OCI-LY1 (cell line): Measurements from ENCODE around the gene UNC13C.

Experiments
- H2AFZ ChIP-seq: fragments of 200-600 bp; sonication (generic), shearing (Covaris generic); 2 replicates; pipeline ENCODE4 v1.6.0; 2014; ENCODE audit warnings: antibody characterized with exemption, mild to moderate bottlenecking, low read length
- H3F3A ChIP-seq: fragments of 200-600 bp; sonication (generic), shearing (Covaris generic); 2 replicates; pipeline ENCODE4 v1.6.0; 2014; ENCODE audit warnings: mild to moderate bottlenecking, antibody characterized with exemption, low read length, moderate library complexity; ENCODE audit not compliant: insufficient read depth
- H3K27ac ChIP-seq: fragments of 200-600 bp; sonication (generic); 2 replicates; pipeline ENCODE4 v1.5.1; 2014; ENCODE audit warnings: low read length, mixed run types, mild to moderate bottlenecking, low read depth; ENCODE audit not compliant: poor library complexity, severe bottlenecking
- H3K27me3 ChIP-seq: fragments of 200-600 bp; sonication (generic); 2 replicates; pipeline ENCODE4 v1.6.0; 2014; ENCODE audit warnings: antibody characterized with exemption, mild to moderate bottlenecking, low read length, moderate library complexity; ENCODE audit not compliant: insufficient read depth
- H3K36me3 ChIP-seq: fragments of 200-600 bp; sonication (generic); 2 replicates; pipeline ENCODE4 v1.6.1; 2014; ENCODE audit warnings: mild to moderate bottlenecking, antibody characterized with exemption, low read length, moderate library complexity, mixed read lengths; ENCODE audit not compliant: insufficient read depth
- H3K4me1 ChIP-seq: fragments of 200-600 bp; sonication (generic); 2 replicates; pipeline ENCODE4 v1.5.1; 2014; ENCODE audit warnings: mild to moderate bottlenecking, low read length, moderate library complexity; ENCODE audit not compliant: insufficient read depth, severe bottlenecking
- H3K4me2 ChIP-seq: fragments of 200-600 bp; sonication (generic), shearing (Covaris generic); 2 replicates; pipeline ENCODE4 v1.6.1; 2014; ENCODE audit warnings: low read length
- H3K4me3 ChIP-seq: fragments of 200-600 bp; sonication (generic); 2 replicates; pipeline ENCODE4 v1.5.1; 2014; ENCODE audit warnings: low read length, low read depth, mild to moderate bottlenecking, mixed read lengths; ENCODE audit not compliant: poor library complexity, severe bottlenecking
- H3K79me2 ChIP-seq: fragments of 200-600 bp; shearing (Covaris generic); 2 replicates; pipeline ENCODE4 v1.6.1; 2016; ENCODE audit warnings: mixed run types, low read length, mixed read lengths; ENCODE audit not compliant: insufficient read depth
- H3K9ac ChIP-seq: fragments of 200-600 bp; sonication (generic), shearing (Covaris generic); 2 replicates; pipeline ENCODE4 v1.6.1; 2014; ENCODE audit warnings: mild to moderate bottlenecking, low read length, mixed read lengths
- H3K9me2 ChIP-seq: fragments of 200-600 bp; sonication (generic), shearing (Covaris generic); 2 replicates; pipeline ENCODE4 v1.6.1; 2014; ENCODE audit warnings: low read depth, mild to moderate bottlenecking, low read length, mixed read lengths
- H3K9me3 ChIP-seq: fragments of 200-600 bp; shearing (Covaris generic); 2 replicates; pipeline ENCODE4 v1.6.1; 2014; ENCODE audit warnings: low read length, mixed read lengths
- H4K20me1 ChIP-seq: fragments of 200-600 bp; sonication (generic), shearing (Covaris generic); 2 replicates; pipeline ENCODE4 v1.6.0; 2016; ENCODE audit warnings: mild to moderate bottlenecking, low read length; ENCODE audit not compliant: insufficient read depth
- EZH2 ChIP-seq: fragments of 200-600 bp; sonication (generic), shearing (Covaris generic); IDR thresholded peaks from 2 replicates; pipeline ENCODE4 v1.8.0; 2017; ENCODE audit warnings: borderline replicate concordance, mixed run types, mild to moderate bottlenecking, antibody characterized with exemption, low read length, moderate library complexity, mixed read lengths
- TF ChIP-seq, protein P1 (sequence below): fragments of 200-600 bp; sonication (generic), shearing (Covaris generic); IDR thresholded peaks from 2 replicates; pipeline ENCODE4 v1.5.1; 2017; ENCODE audit warnings: mild to moderate bottlenecking, antibody characterized with exemption, low read length, moderate library complexity, mixed read lengths

The UNC13C gene

DNA sequence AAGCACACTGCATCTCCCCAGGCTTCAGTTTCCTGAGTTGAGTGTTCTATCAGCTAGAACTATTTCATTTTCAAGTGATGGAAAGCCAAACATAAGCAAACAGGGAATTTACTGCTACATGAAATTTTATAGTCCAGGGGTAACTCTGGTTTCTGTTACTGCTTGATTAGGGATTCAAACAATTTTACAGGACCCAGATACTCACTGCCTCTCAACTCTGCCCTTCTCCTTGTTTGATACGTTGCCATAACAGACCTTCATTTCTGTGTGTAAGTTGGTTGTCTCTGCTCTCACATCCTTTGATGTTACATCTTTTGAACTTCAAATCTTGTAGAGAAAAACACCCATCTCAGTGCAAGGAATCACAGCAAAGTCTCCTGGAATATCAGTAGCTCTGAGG is 572.7 kb downstream of the UNC13C start:
- no peak for TF ChIP-seq EZH2
- TF ChIP-seq, protein P1, sequence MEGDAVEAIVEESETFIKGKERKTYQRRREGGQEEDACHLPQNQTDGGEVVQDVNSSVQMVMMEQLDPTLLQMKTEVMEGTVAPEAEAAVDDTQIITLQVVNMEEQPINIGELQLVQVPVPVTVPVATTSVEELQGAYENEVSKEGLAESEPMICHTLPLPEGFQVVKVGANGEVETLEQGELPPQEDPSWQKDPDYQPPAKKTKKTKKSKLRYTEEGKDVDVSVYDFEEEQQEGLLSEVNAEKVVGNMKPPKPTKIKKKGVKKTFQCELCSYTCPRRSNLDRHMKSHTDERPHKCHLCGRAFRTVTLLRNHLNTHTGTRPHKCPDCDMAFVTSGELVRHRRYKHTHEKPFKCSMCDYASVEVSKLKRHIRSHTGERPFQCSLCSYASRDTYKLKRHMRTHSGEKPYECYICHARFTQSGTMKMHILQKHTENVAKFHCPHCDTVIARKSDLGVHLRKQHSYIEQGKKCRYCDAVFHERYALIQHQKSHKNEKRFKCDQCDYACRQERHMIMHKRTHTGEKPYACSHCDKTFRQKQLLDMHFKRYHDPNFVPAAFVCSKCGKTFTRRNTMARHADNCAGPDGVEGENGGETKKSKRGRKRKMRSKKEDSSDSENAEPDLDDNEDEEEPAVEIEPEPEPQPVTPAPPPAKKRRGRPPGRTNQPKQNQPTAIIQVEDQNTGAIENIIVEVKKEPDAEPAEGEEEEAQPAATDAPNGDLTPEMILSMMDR, result no peak
- Histone ChIP-seq H3K27me3 (no peaks in the 10 kb centered on the region), H3K9me3 (no peaks in the 10 kb centered on the region), H3K79me2 (no peaks in the 10 kb centered on the region), H3K4me3 (no peak overlapping the region), H3K4me2 (no peak overlapping the region), H3K9me2 (no peaks in the 10 kb centered on the region), H3F3A (no peaks in the 10 kb centered on the region), H3K9ac (no peak overlapping the region), H4K20me1 (no peaks in the 10 kb centered on the region), H2AFZ (no peak overlapping the region), H3K36me3 (no peaks in the 10 kb centered on the region), H3K4me1 (no peaks in the 10 kb centered on the region), H3K27ac (no peak overlapping the region)

GRCh38 chr15:54556231-54556630 is 578.0 kb downstream of the UNC13C start:
- Histone ChIP-seq H3K27ac (no peak overlapping the region), H3K36me3 (no peaks in the 10 kb centered on the region), H3K4me3 (no peak overlapping the region), H3K9ac (no peak overlapping the region), H3K9me2 (no peaks in the 10 kb centered on the region), H3K27me3 (no peaks in the 10 kb centered on the region), H3K79me2 (no peaks in the 10 kb centered on the region), H2AFZ (no peak overlapping the region), H3K4me2 (no peak overlapping the region), H3K4me1 (no peaks in the 10 kb centered on the region), H3K9me3 (no peaks in the 10 kb centered on the region), H4K20me1 (no peaks in the 10 kb centered on the region), H3F3A (no peaks in the 10 kb centered on the region)
- no peak for TF ChIP-seq EZH2
- TF ChIP-seq, protein P1, result no peak

GRCh38 chr15:54559405-54560069 is 581.3 kb downstream of the UNC13C start:
- H3K36me3 ChIP-seq, result no peaks in the 10 kb centered on the region
- no peaks in the 10 kb centered on the region for H4K20me1 ChIP-seq
- no peak for TF ChIP-seq EZH2
- TF ChIP-seq, protein P1, result no peak
- no peak overlapping the region for H3K9ac ChIP-seq
- no peaks in the 10 kb centered on the region for H3K79me2 ChIP-seq
- no peaks in the 10 kb centered on the region for H3K9me2 ChIP-seq
- no peaks in the 10 kb centered on the region for H3K9me3 ChIP-seq
- H3F3A ChIP-seq, result no peaks in the 10 kb centered on the region
- no peak overlapping the region for H3K27ac ChIP-seq
- peaks cover 7% of the 10 kb centered on the region for H3K4me1 ChIP-seq
- no peaks in the 10 kb centered on the region for H3K27me3 ChIP-seq
- no peak overlapping the region for H3K4me3 ChIP-seq
- H2AFZ ChIP-seq, result no peak overlapping the region
- H3K4me2 ChIP-seq, result no peak overlapping the region
